Stimulated activated CD8-positive, alpha-beta memory T cell treated with anti-CD3 and anti-CD28 coated beads, Interleukin-7, amount 100 ng/mL, for 24 hours (primary cell): ENCODE data around the gene SDCCAG8.

Experiments used
- DNase-seq: peaks from one replicate; pipeline ENCODE4 v3.0.0-alpha.2; 2020; ENCODE audit warnings: low read depth

SDCCAG8 gene

GRCh38 chr1:243390162-243390791, 134.4 kb downstream of the SDCCAG8 start:
- no peak for DNase-seq

- DNase-seq, result no peak
Observed at GRCh38 chr1:243391355-243391754, 135.5 kb downstream of the SDCCAG8 start.

- DNase-seq, result no peak
Observed at GRCh38 chr1:243393096-243393495, 137.3 kb downstream of the SDCCAG8 start.

GRCh38 chr1:243394066-243394465, 138.2 kb downstream of the SDCCAG8 start:
- DNase-seq, result no peak

- no peak for DNase-seq
Observed at GRCh38 chr1:243394601-243395464, 139.0 kb downstream of the SDCCAG8 start.

GRCh38 chr1:243396424-243396823, 140.6 kb downstream of the SDCCAG8 start:
- DNase-seq, result no peak

- no peak for DNase-seq
Observed at GRCh38 chr1:243396876-243397275, 141.0 kb downstream of the SDCCAG8 start.

GRCh38 chr1:243397613-243398321, 141.9 kb downstream of the SDCCAG8 start:
- no peak for DNase-seq

- DNase-seq, result no peak
Observed at GRCh38 chr1:243399561-243400155, 143.8 kb downstream of the SDCCAG8 start.

GRCh38 chr1:243402868-243403267, 147.0 kb downstream of the SDCCAG8 start:
- no peak for DNase-seq

GRCh38 chr1:243406424-243406823, 150.6 kb downstream of the SDCCAG8 start:
- DNase-seq, result no peak

GRCh38 chr1:243407284-243408018, 151.6 kb downstream of the SDCCAG8 start:
- DNase-seq, result no peak

- no peak for DNase-seq
Observed at GRCh38 chr1:243408479-243408878, 152.6 kb downstream of the SDCCAG8 start.

GRCh38 chr1:243409284-243409683, 153.4 kb downstream of the SDCCAG8 start:
- DNase-seq, result no peak

GRCh38 chr1:243411472-243411871, 155.6 kb downstream of the SDCCAG8 start:
- no peak for DNase-seq

- no peak for DNase-seq
Observed at GRCh38 chr1:243413431-243414151, 157.8 kb downstream of the SDCCAG8 start.

- no peak for DNase-seq
Observed at GRCh38 chr1:243414152-243414494, 158.3 kb downstream of the SDCCAG8 start.

- DNase-seq, result no peak
Observed at GRCh38 chr1:243415663-243416408, 160.0 kb downstream of the SDCCAG8 start.

- no peak for DNase-seq
Observed at GRCh38 chr1:243416495-243416894, 160.7 kb downstream of the SDCCAG8 start.
